PFSK-1 (cell line): ENCODE data around the gene SVIL.

Experiments used
- FOXP2 ChIP-seq: optimal IDR thresholded peaks from 2 replicates; pipeline ENCODE3; 2011; ENCODE audit warnings: borderline replicate concordance, control low read depth, inconsistent platforms; ENCODE audit not compliant: insufficient read depth; ENCODE audit errors: extremely low read length, extremely low read depth
- POLR2AphosphoS5 ChIP-seq: IDR thresholded peaks from 2 replicates; pipeline ENCODE4 v1.6.1; 2012; ENCODE audit warnings: low read depth, mild to moderate bottlenecking, control low read depth, low read length, moderate library complexity
- REST ChIP-seq, 2 experiments: IDR thresholded peaks; 2 replicates each; pipeline versions ENCODE4 v1.6.1 to v1.8.0; 2011 to 2012; ENCODE audit warnings: low read depth in 2 of 2, low read length in 2 of 2, control low read depth in 1 of 2, inconsistent platforms in 1 of 2, mild to moderate bottlenecking in 1 of 2, moderate library complexity in 1 of 2; ENCODE audit not compliant: insufficient read depth in 1 of 2
- SIN3A ChIP-seq: IDR thresholded peaks from 2 replicates; pipeline ENCODE4 v1.6.1; 2012; ENCODE audit warnings: mild to moderate bottlenecking, low read length, moderate library complexity, borderline replicate concordance; ENCODE audit not compliant: insufficient read depth
- TAF1 ChIP-seq: IDR thresholded peaks from 2 replicates; pipeline ENCODE4 v1.6.1; 2012; ENCODE audit warnings: low read length, control low read depth, borderline replicate concordance; ENCODE audit not compliant: insufficient read depth

The SVIL gene

GRCh38 chr10:29567003-29567402, 67.8 kb downstream of the SVIL start:
- TF ChIP-seq TAF1, result no peak
- no peak for TF ChIP-seq SIN3A
- no peak for TF ChIP-seq FOXP2
- no peak for TF ChIP-seq REST (IDR thresholded peaks at IDR 0.05; ENCODE audit: insufficient read depth in 1 of 2, low read depth in 2 of 2, low read length in 2 of 2)
- TF ChIP-seq POLR2AphosphoS5, result no peak

- TF ChIP-seq POLR2AphosphoS5 (no peak), FOXP2 (no peak), REST (IDR thresholded peaks at IDR 0.05; ENCODE audit: insufficient read depth in 1 of 2, low read depth in 2 of 2, low read length in 2 of 2) (no peak), TAF1 (no peak), SIN3A (no peak)
Observed at GRCh38 chr10:29563420-29564035, 71.2 kb downstream of the SVIL start.

- TF ChIP-seq POLR2AphosphoS5, result no peak
- no peak for TF ChIP-seq FOXP2
- no peak for TF ChIP-seq REST (IDR thresholded peaks at IDR 0.05; ENCODE audit: insufficient read depth in 1 of 2, low read depth in 2 of 2, low read length in 2 of 2)
- TF ChIP-seq SIN3A, result no peak
- TF ChIP-seq TAF1, result no peak
Observed at GRCh38 chr10:29559996-29560395, 74.8 kb downstream of the SVIL start.

GRCh38 chr10:29557665-29558064, 77.1 kb downstream of the SVIL start:
- TF ChIP-seq SIN3A (no peak), POLR2AphosphoS5 (no peak), FOXP2 (no peak), REST (IDR thresholded peaks at IDR 0.05; ENCODE audit: insufficient read depth in 1 of 2, low read depth in 2 of 2, low read length in 2 of 2) (no peak), TAF1 (no peak)
